KMS-11 (cell line): Measurements from ENCODE around the gene ZNF3.

Source experiments
- H2AFZ ChIP-seq: fragments of 200-600 bp; sonication (generic); 2 replicates; pipeline ENCODE4 v1.6.1; 2016; ENCODE audit warnings: antibody characterized with exemption, mixed run types, low read depth
- H3K27ac ChIP-seq: fragments of 200-600 bp; sonication (generic); 2 replicates; pipeline ENCODE4 v1.6.1; 2016; ENCODE audit warnings: mild to moderate bottlenecking, mixed run types
- H3K27me3 ChIP-seq: fragments of 200-600 bp; sonication (generic); 2 replicates; pipeline ENCODE4 v1.6.1; 2017; ENCODE audit warnings: mild to moderate bottlenecking, low read depth, mixed run types, moderate library complexity; ENCODE audit not compliant: insufficient read depth
- H3K36me3 ChIP-seq: fragments of 200-600 bp; sonication (generic); 2 replicates; pipeline ENCODE4 v1.6.1; 2017; ENCODE audit warnings: mild to moderate bottlenecking, mixed run types; ENCODE audit not compliant: insufficient read depth
- H3K4me1 ChIP-seq: fragments of 200-600 bp; sonication (generic); 2 replicates; pipeline ENCODE4 v1.6.1; 2016; ENCODE audit warnings: mild to moderate bottlenecking, low read depth, mixed run types; ENCODE audit not compliant: poor library complexity, severe bottlenecking
- H3K4me2 ChIP-seq: fragments of 200-600 bp; sonication (generic); 2 replicates; pipeline ENCODE4 v1.7.0; 2016; ENCODE audit warnings: mild to moderate bottlenecking, mixed run types
- H3K4me3 ChIP-seq: fragments of 200-600 bp; sonication (generic); IDR thresholded peaks from 2 replicates; pipeline ENCODE4 v1.6.1; 2017; ENCODE audit warnings: low read depth, low read length, mixed read lengths; ENCODE audit not compliant: insufficient read depth
- H3K79me2 ChIP-seq: fragments of 200-600 bp; sonication (generic); 2 replicates; pipeline ENCODE4 v1.6.1; 2016; ENCODE audit warnings: low read depth, mixed run types; ENCODE audit not compliant: insufficient read depth
- H3K9ac ChIP-seq: fragments of 200-600 bp; sonication (generic); 2 replicates; pipeline ENCODE4 v1.6.1; 2016; ENCODE audit warnings: mild to moderate bottlenecking, mixed run types
- H4K20me1 ChIP-seq: fragments of 200-600 bp; sonication (generic); 2 replicates; pipeline ENCODE4 v1.6.1; 2016; ENCODE audit warnings: mild to moderate bottlenecking, mixed run types; ENCODE audit not compliant: insufficient read depth
- TF ChIP-seq, protein P1 (sequence below): fragments of 200-600 bp; sonication (generic); conservative IDR thresholded peaks from 2 replicates; pipeline ENCODE4 v1.6.1; 2017; ENCODE audit warnings: low read depth, mild to moderate bottlenecking, antibody characterized with exemption, low read length, moderate library complexity, mixed read lengths

The ZNF3 gene

DNA sequence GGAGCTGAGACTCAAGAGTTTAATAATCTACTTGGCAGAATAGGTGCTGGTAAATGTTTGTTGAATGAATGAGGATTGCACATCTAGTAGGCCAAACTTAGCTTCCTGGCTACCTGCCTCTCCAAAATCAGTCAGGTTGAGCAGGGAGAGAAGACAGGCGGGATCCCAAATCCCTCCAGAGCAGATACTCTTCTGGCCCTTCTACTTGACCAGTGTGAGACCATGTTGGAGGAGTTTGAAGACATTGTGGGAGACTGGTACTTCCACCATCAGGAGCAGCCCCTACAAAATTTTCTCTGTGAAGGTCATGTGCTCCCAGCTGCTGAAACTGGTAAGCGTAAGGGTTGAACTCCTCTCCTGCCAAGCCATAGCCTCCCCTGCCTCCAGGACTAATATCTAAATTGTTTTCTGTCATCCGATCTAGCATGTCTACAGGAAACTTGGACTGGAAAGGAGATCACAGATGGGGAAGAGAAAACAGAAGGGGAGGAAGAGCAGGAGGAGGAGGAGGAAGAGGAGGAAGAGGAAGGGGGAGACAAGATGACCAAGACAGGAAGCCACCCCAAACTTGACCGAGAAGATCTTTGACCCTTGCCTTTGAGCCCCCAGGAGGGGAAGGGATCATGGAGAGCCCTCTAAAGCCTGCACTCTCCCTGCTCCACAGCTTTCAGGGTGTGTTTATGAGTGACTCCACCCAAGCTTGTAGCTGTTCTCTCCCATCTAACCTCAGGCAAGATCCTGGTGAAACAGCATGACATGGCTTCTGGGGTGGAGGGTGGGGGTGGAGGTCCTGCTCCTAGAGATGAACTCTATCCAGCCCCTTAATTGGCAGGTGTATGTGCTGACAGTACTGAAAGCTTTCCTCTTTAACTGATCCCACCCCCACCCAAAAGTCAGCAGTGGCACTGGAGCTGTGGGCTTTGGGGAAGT lies 43.0 kb upstream of the ZNF3 start:
- Histone ChIP-seq H2AFZ (no peak overlapping the region), H4K20me1 (no peaks in the 10 kb centered on the region), H3K27ac (no peak overlapping the region), H3K4me2 (no peak overlapping the region), H3K27me3 (no peaks in the 10 kb centered on the region; the same call in 1 of the 2 replicates), H3K36me3 (no peaks in the 10 kb centered on the region), H3K4me1 (peaks cover 35% of the 10 kb centered on the region), H3K9ac (no peak overlapping the region), H3K79me2 (0 out of 2 replicates have a peak, but pooled peaks cover 6% of the 10 kb centered on the region), H3K4me3 (no peak overlapping the region)
- TF ChIP-seq, protein P1, sequence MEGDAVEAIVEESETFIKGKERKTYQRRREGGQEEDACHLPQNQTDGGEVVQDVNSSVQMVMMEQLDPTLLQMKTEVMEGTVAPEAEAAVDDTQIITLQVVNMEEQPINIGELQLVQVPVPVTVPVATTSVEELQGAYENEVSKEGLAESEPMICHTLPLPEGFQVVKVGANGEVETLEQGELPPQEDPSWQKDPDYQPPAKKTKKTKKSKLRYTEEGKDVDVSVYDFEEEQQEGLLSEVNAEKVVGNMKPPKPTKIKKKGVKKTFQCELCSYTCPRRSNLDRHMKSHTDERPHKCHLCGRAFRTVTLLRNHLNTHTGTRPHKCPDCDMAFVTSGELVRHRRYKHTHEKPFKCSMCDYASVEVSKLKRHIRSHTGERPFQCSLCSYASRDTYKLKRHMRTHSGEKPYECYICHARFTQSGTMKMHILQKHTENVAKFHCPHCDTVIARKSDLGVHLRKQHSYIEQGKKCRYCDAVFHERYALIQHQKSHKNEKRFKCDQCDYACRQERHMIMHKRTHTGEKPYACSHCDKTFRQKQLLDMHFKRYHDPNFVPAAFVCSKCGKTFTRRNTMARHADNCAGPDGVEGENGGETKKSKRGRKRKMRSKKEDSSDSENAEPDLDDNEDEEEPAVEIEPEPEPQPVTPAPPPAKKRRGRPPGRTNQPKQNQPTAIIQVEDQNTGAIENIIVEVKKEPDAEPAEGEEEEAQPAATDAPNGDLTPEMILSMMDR = no peak

DNA sequence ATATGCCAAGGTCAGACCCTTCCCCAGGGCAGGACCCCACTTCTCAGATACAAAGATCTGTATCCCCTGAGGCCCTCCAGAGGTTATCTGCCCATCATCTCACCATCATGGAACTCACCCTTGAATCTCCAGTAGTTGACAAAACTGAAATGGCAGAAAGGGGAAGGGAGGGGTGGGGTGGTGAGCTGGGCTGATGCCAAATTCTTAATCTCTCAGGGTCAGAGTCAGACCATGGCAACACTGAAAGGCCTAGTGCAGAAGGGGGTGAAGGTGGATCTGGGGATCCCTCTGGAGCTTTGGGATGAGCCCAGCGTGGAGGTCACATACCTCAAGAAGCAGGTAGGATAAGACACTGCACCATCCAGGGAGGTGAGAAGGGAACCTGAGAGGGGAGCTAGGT lies 41.0 kb upstream of the ZNF3 start:
- Histone ChIP-seq H4K20me1 (no peaks in the 10 kb centered on the region), H3K36me3 (no peaks in the 10 kb centered on the region), H3K27me3 (no peaks in the 10 kb centered on the region), H3K9ac (no peak overlapping the region), H3K79me2 (peaks cover 15% of the 10 kb centered on the region; the same call in 1 of the 2 replicates), H3K4me3 (no peak overlapping the region), H3K4me1 (peaks cover 27% of the 10 kb centered on the region), H3K27ac (no peak overlapping the region), H2AFZ (no peak overlapping the region), H3K4me2 (no peak overlapping the region)
- TF ChIP-seq, protein P1 = no peak

DNA sequence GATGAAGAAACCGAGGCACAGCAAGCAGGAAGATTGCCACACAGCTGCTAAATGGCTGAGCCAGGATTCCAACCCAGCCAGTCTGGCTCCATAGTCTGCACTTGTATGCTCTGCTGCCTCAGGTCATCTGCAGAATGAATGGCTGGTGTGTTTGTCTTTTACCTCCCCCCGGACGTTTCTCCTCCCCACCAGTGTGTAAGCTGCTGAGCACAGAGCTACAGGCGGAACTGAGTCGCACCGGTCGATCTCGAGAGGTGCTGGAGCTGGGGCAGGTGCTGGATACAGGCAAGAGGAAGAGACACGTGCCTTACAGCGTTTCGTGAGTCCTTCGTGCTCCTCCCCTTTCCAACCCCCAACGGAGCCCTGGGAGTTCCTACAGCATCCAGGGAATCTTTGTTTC lies 40.5 kb upstream of the ZNF3 start:
- Histone ChIP-seq H3K9ac (no peak overlapping the region), H4K20me1 (no peaks in the 10 kb centered on the region), H3K36me3 (no peaks in the 10 kb centered on the region), H3K27ac (no peak overlapping the region), H3K4me2 (no peak overlapping the region), H3K4me1 (peaks cover 27% of the 10 kb centered on the region), H3K79me2 (peaks cover 15% of the 10 kb centered on the region; the same call in 1 of the 2 replicates), H3K27me3 (no peaks in the 10 kb centered on the region), H3K4me3 (no peak overlapping the region), H2AFZ (no peak overlapping the region)
- TF ChIP-seq, protein P1 = no peak

DNA sequence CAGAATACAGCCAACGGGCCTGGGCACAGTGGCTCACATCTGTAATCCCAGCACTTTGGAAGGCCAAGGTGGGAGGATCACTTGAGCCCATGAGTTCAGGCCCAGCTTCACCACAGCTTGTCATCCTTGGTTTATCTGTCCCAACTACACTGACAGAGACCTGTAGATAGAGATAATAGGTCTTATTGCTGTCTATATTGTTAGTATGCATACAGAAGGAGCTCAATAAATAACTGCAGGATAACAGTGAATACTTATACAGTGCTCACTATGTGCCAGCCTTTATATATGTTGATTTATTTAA lies 39.2 kb upstream of the ZNF3 start:
- Histone ChIP-seq H3K4me1 (peaks cover 24% of the 10 kb centered on the region), H3K36me3 (no peaks in the 10 kb centered on the region), H4K20me1 (no peaks in the 10 kb centered on the region), H2AFZ (peak overlapping the region; percentile 90; the same call in 1 of the 2 replicates), H3K27ac (peak overlapping the region; percentile 89; the same call in 1 of the 2 replicates), H3K4me3 (no peak overlapping the region), H3K79me2 (peaks cover 13% of the 10 kb centered on the region; the same call in 1 of the 2 replicates), H3K27me3 (no peaks in the 10 kb centered on the region), H3K4me2 (peak overlapping the region; percentile 80), H3K9ac (no peak overlapping the region)
- TF ChIP-seq, protein P1 = no peak
